ENCODE data around the gene SH2D6.

Gene SH2D6

GRCh38 chr2:85397925-85398331 is 20.6 kb upstream of the SH2D6 start:
- Histone ChIP-seq H3K36me3 (ENCODE audit: control insufficient read depth in 2 of 2, insufficient read depth in 1 of 2, low read length in 2 of 2) (no peaks in the 10 kb centered on the region), H3K4me3 (ENCODE audit: low read depth, low read length) (no peak overlapping the region), H3K9me3 (ENCODE audit: control insufficient read depth, insufficient read depth, low read depth, low read length) (no peaks in the 10 kb centered on the region), H3K4me1 (ENCODE audit: control insufficient read depth, insufficient read depth, low read length) (no peaks in the 10 kb centered on the region), H3K27ac (ENCODE audit: extremely low read depth, low read depth, low read length) (no peak overlapping the region)
- ChIA-PET CTCF (interaction anchor here (0.5 kb wide), 1 partner anchor 21 kb away, joined by 3 read pairs; no protein-coding TSS in a partner anchor), POLR2A (no interaction called here)
- no peak for TF ChIP-seq ZBTB8A (tag by site-specific recombination; IDR thresholded peaks at IDR 0.05)
- TF ChIP-seq ZSCAN23 (tag by site-specific recombination; IDR thresholded peaks at IDR 0.05): no peak
- TF ChIP-seq ZNF768 (tag by site-specific recombination; IDR thresholded peaks at IDR 0.05): no peak
- TF ChIP-seq ZNF596 (tag by site-specific recombination; IDR thresholded peaks at IDR 0.05): no peak
- no peak for TF ChIP-seq ZSCAN5A (tag by site-specific recombination; IDR thresholded peaks at IDR 0.05)
- no peak for TF ChIP-seq ZSCAN30 (tag by site-specific recombination; IDR thresholded peaks at IDR 0.05)
- TF ChIP-seq MYNN (tag by site-specific recombination; IDR thresholded peaks at IDR 0.05; ENCODE audit: borderline replicate concordance): no peak
- TF ChIP-seq ZNF530 (tag by site-specific recombination; IDR thresholded peaks at IDR 0.05; ENCODE audit: low read depth): no peak
- TF ChIP-seq YY2 (tag by site-specific recombination; IDR thresholded peaks at IDR 0.05): no peak
- no peak for TF ChIP-seq EGR2 (tag by site-specific recombination; IDR thresholded peaks at IDR 0.05; ENCODE audit: low read depth)
- TF ChIP-seq ZNF76 (tag by site-specific recombination; IDR thresholded peaks at IDR 0.05; ENCODE audit: borderline replicate concordance, low read depth): no peak
- no peak for TF ChIP-seq PRDM4 (tag by site-specific recombination; IDR thresholded peaks at IDR 0.05)
- TF ChIP-seq ZNF280D (tag by site-specific recombination; IDR thresholded peaks at IDR 0.05): no peak
- no peak for TF ChIP-seq REPIN1 (tag by site-specific recombination; IDR thresholded peaks at IDR 0.05; ENCODE audit: low read depth)
- no peak for TF ChIP-seq ZBTB49 (tag by site-specific recombination; IDR thresholded peaks at IDR 0.05; ENCODE audit: low read depth)

All from HEK293 (cell line).